Adipocyte (in vitro differentiated cells): ENCODE results near the gene GPR155.
"Not testable (repeated sequence)": the region's sequence is repeated elsewhere in the genome, so short reads cannot be mapped to it uniquely, and the experiment has no call there.

Experiments
- DNase-seq: peaks from one replicate; pipeline ENCODE4 v3.0.0-alpha.2; 2015; ENCODE audit warnings: low read depth
- H3K27me3 ChIP-seq: replicated peaks from 2 replicates; pipeline ENCODE4 v1.7.0; 2013; ENCODE audit warnings: mild to moderate bottlenecking, low read length, moderate library complexity; ENCODE audit not compliant: control insufficient read depth, insufficient read depth
- H3K36me3 ChIP-seq: 2 replicates; pipeline ENCODE4 v1.7.0; 2013; ENCODE audit warnings: low read length, mild to moderate bottlenecking, moderate library complexity; ENCODE audit not compliant: control insufficient read depth, insufficient read depth, severe bottlenecking
- H3K4me1 ChIP-seq: 2 replicates; pipeline ENCODE4 v1.7.0; 2013; ENCODE audit warnings: mild to moderate bottlenecking, low read length, moderate library complexity; ENCODE audit not compliant: control insufficient read depth, insufficient read depth
- H3K4me3 ChIP-seq: 2 replicates; pipeline ENCODE4 v1.7.0; 2013; ENCODE audit warnings: mild to moderate bottlenecking, low read length, moderate library complexity
- H3K9ac ChIP-seq: 2 replicates; pipeline ENCODE4 v1.7.0; 2013; ENCODE audit warnings: mild to moderate bottlenecking, low read length, moderate library complexity
- H3K9me3 ChIP-seq: 2 replicates; pipeline ENCODE4 v1.7.0; 2013; ENCODE audit warnings: mild to moderate bottlenecking, low read length, moderate library complexity; ENCODE audit not compliant: control insufficient read depth

The GPR155 gene

DNA sequence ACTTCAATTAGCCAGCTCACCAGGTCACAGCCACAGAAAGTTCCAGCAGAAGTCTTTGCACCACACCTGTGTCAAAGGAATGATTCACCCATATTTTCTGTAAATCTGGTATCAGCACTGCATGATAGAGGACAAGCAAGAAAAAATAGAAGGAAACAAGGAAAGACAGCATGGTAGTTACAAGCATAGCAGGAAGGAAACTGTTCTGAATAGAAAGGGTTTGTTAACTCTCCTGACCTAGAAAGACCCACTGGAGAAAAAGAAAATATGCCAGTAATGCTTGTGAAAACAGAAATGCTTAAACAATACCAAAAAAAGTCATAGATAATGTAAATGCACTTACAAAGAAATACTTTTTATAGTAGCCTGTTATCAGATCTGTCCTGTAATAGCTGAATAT lies 50.5 kb downstream of the GPR155 start:
- Histone ChIP-seq H3K4me1 (peaks cover 3% of the 10 kb centered on the region), H3K36me3 (peaks cover 4% of the 10 kb centered on the region), H3K9me3 (no peaks in the 10 kb centered on the region), H3K4me3 (no peak overlapping the region), H3K27me3 (no peaks in the 10 kb centered on the region), H3K9ac (no peak overlapping the region)
- DNase-seq: peak; percentile 31

DNA sequence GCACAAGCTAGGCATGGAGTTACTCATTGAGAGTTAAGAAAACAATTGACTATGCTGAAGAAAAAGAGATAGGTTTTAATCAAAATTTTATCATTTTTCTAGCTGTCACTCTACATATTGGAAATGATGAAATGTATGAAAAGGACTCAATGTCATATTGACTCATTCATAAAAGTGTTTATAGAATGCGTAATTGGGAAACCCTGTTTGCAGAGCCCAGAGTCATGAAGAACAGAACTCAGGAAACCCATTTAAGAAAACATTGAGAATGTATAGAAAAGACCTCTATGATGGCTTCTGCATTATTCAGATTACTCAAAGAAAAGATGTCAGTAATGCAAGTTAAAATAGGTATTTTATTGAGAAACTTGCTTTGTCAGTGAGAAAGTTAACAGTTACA lies 54.9 kb downstream of the GPR155 start:
- Histone ChIP-seq H3K27me3 (no peaks in the 10 kb centered on the region), H3K4me3 (no peak overlapping the region), H3K9ac (no peak overlapping the region), H3K9me3 (no peaks in the 10 kb centered on the region), H3K36me3 (peaks cover 22% of the 10 kb centered on the region), H3K4me1 (no peaks in the 10 kb centered on the region)
- no peak for DNase-seq

DNA sequence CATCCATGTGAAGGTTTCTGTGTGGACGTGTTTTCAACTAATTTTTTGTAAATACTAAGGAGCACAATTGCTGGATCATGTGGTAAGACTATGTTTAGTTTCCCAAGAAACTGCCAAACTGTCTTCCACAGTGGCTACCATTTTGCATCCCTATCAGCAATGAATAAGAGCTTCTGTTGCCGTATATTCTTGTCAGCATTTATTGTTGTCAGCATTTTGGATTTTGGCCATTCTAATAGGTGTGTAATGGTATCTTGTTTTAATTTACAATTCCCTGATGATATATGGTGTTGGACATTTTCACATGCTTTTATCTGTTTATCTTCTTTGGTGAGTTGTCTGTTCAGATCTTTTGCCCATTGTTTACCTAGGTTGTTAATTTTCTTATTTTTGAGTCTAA lies 56.8 kb downstream of the GPR155 start:
- H3K4me3 ChIP-seq: no peak overlapping the region
- H3K36me3 ChIP-seq: peaks cover 17% of the 10 kb centered on the region
- no peaks in the 10 kb centered on the region for H3K27me3 ChIP-seq
- no peak for DNase-seq
- no peaks in the 10 kb centered on the region for H3K4me1 ChIP-seq
- no peak overlapping the region for H3K9ac ChIP-seq
- no peaks in the 10 kb centered on the region for H3K9me3 ChIP-seq

DNA sequence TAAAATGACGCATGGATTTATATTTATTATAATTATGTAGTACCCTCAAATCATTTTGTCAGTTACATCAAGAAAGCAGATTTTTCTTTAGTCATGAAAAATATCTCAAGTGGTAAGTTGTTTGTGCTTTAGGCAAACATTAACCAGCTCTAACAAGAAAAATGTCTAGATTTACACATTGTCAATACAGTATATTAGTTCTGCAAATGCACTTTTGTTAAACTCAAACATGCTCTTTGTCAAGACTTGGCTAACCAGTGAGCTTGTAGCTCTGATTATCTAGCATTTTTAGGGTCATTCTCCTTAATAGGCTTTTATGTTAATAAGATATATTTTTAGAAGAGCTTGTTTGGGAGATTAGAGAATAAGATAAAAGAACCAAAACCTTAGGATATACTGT lies 58.6 kb downstream of the GPR155 start:
- DNase-seq: no peak
- Histone ChIP-seq H3K27me3 (no peaks in the 10 kb centered on the region), H3K36me3 (peaks cover 21% of the 10 kb centered on the region), H3K9me3 (no peaks in the 10 kb centered on the region), H3K4me1 (no peaks in the 10 kb centered on the region), H3K9ac (no peak overlapping the region), H3K4me3 (no peak overlapping the region)

DNA sequence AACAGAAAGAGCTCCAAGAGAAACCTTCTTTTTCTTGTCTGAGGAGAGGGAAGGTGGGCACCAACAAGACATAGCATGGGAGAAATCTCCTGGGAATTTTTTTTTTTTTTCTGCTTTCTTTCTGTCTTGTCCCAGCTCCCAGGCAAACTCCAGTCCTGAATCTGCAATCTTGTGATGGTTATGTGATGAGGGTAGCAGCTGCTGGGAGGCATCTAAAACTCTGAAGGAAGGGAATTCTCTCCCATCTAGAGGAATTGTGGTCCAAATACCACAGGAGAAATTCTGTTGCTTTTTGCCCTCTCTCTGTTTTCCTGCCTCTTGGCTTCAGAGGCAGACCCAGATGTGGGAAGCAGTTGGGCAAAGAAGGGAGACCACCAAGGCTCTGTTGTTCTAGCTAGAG lies 74.6 kb downstream of the GPR155 start:
- no peak overlapping the region for H3K9ac ChIP-seq
- DNase-seq: no peak
- H3K36me3 ChIP-seq: peaks cover 26% of the 10 kb centered on the region

DNA sequence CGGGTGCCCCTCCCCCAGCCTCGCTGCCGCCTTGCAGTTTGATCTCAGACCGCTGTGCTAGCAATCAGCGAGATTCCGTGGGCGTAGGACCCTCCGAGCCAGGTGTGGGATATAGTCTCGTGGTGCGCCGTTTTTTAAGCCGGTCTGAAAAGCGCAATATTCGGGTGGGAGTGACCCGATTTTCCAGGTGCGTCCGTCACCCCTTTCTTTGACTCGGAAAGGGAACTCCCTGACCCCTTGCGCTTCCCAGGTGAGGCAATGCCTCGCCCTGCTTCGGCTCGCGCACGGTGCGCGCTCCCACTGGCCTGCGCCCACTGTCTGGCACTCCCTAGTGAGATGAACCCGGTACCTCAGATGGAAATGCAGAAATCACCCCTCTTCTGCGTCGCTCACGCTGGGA lies 76.8 kb downstream of the GPR155 start:
- H3K4me3 ChIP-seq, DNase-seq, H3K27me3 ChIP-seq, H3K9ac ChIP-seq, H3K9me3 ChIP-seq, H3K4me1 ChIP-seq: not testable (repeated sequence)
- H3K36me3 ChIP-seq: peaks cover 16% of the 10 kb centered on the region

More for the DNA sequence above, 74.6 kb downstream of the GPR155 start:
- H3K27me3 ChIP-seq: no peaks in the 10 kb centered on the region
- no peak overlapping the region for H3K4me3 ChIP-seq
- H3K9me3 ChIP-seq: no peaks in the 10 kb centered on the region
- no peaks in the 10 kb centered on the region for H3K4me1 ChIP-seq

DNA sequence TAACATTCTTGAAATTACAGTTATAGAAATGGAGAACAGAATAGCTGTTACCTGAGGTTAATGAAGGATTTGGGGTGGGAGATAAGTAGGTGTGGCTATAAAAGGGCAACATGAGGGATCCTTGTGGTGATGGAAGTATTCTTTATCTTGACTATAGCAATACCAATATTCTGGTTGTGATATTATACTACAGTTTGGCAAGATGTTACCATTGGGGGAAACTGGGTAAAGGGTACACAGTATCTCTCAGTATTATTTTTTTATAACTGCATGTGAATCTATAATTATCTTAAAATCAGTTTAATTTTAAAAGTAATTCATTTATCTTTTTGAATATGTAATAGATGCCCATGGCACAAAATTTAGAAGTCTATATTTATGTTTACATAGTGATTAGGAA lies 83.2 kb downstream of the GPR155 start:
- DNase-seq: no peak
- no peak overlapping the region for H3K9ac ChIP-seq
- no peaks in the 10 kb centered on the region for H3K9me3 ChIP-seq
- H3K4me3 ChIP-seq: no peak overlapping the region
- H3K36me3 ChIP-seq: peaks cover 31% of the 10 kb centered on the region
- H3K4me1 ChIP-seq: no peaks in the 10 kb centered on the region
- no peaks in the 10 kb centered on the region for H3K27me3 ChIP-seq

DNA sequence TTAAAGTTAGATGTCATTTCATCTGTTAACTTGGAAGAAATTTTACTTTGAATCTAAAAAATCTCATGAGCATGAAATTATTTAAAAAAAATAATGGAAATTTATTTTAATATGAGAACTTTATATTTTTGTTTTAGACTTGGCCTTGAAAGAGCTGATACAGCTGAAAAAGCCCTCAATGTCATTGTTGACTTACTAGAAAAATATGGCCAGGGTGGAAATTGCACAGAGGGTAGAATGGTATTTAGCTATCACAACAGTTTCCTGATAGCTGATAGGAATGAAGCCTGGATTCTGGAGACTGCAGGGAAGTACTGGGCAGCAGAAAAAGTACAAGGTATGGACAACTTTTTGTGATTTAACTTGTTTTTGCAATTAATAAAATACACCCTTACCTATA lies 86.0 kb downstream of the GPR155 start:
- no peaks in the 10 kb centered on the region for H3K9me3 ChIP-seq
- no peaks in the 10 kb centered on the region for H3K27me3 ChIP-seq
- H3K4me1 ChIP-seq: peaks cover 4% of the 10 kb centered on the region
- peaks cover 31% of the 10 kb centered on the region for H3K36me3 ChIP-seq
- H3K9ac ChIP-seq: no peak overlapping the region
- no peak for DNase-seq
- H3K4me3 ChIP-seq: no peak overlapping the region

DNA sequence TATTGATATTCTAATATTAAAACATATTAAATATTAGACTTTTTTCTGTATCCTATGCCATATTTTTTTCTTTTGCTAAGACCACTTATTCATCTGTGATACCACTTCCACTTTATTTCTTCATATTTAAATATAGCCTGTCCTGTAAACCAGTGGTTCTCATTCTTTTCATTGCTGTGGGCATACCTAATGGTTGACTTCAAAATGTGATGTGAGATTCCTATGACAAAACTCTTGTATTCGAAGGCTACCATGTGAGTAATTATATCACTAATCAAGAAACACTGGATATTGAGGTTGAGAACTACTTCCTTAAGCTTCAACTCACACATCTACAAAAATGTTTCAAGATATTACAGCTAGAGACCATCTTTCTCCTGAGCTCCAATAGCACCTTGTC lies 87.7 kb downstream of the GPR155 start:
- Histone ChIP-seq H3K36me3 (peaks cover 31% of the 10 kb centered on the region), H3K27me3 (no peaks in the 10 kb centered on the region), H3K9ac (no peak overlapping the region), H3K4me1 (peaks cover 11% of the 10 kb centered on the region), H3K4me3 (no peak overlapping the region), H3K9me3 (no peaks in the 10 kb centered on the region)
- peak; percentile 4 for DNase-seq

DNA sequence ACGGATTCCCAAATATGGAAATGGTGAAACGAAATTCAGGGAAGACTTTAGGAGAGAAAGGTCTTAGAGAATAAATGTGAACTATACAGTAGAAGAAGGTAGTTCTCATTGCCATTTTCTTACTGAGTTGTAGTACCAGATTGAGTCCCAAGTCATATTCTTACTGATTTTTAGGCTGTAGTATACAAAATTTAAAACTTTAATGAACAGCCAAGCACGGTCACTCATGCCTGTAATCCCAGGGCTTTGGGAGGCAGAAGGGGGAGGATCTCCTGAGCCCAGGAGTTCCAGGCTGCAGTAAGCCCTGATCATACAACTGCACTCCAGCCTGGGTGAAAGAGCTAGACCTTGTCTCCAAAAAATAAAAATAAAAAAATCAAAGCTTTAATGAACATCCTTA lies 89.1 kb downstream of the GPR155 start:
- H3K9me3 ChIP-seq: no peaks in the 10 kb centered on the region
- no peak overlapping the region for H3K9ac ChIP-seq
- no peak overlapping the region for H3K4me3 ChIP-seq
- DNase-seq: no peak
- H3K36me3 ChIP-seq: peaks cover 17% of the 10 kb centered on the region
- H3K27me3 ChIP-seq: no peaks in the 10 kb centered on the region
- peaks cover 25% of the 10 kb centered on the region for H3K4me1 ChIP-seq

DNA sequence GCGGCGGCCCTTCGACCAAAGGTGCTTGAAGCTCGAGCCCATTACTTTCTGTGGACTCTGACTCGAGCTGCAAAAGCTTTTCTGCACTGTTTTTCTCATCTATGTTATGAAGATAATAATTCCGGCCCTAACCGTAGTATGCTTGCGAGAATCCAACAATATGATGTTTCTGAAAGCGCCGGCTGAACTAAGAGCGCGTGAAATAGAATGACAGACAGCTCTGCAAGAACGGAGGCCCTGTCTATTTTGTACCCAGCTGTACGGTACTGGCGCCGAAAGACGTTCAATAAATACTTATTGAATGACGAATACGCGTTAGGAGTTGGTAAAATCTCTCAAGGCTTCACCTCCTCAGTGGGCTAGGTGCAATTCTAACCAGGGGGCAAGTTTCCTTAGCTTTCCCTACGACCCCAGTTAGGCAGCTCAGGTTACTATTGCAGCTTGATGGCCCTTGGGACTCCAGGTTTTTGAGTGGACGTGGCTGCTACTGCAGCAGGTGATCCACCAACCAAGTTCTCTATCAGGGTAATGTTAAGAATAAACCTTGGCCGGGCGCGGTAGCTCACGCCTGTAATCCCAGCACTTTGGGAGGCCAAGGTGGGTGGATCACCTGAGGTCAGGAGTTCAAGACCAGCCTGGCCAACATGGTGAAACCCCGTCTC lies 90.7 kb downstream of the GPR155 start:
- Histone ChIP-seq H3K27me3 (no peaks in the 10 kb centered on the region), H3K4me1 (peaks cover 31% of the 10 kb centered on the region), H3K36me3 (peaks cover 2% of the 10 kb centered on the region), H3K9ac (peak overlapping the region; percentile 95), H3K4me3 (peak overlapping the region; percentile 99), H3K9me3 (no peaks in the 10 kb centered on the region)
- no peak for DNase-seq
